Neuronal stem cell (in vitro differentiated cells): ENCODE results near the gene PALMD.

Experiments
- DNase-seq: peaks from one replicate; pipeline ENCODE4 v3.0.0-alpha.2; 2013; ENCODE audit warnings: low spot score
- H2AFZ ChIP-seq: one replicate; pipeline ENCODE4 v1.6.1; 2013; ENCODE audit warnings: mild to moderate bottlenecking, low read length, inconsistent platforms
- H2AK5ac ChIP-seq: 2 replicates; pipeline ENCODE4 v1.6.1; 2013; ENCODE audit warnings: low read depth, mild to moderate bottlenecking, inconsistent platforms, low read length, moderate library complexity, mixed read lengths
- H2BK120ac ChIP-seq: 2 replicates; pipeline ENCODE4 v1.6.1; 2013; ENCODE audit warnings: low read depth, mild to moderate bottlenecking, inconsistent platforms, low read length, moderate library complexity, mixed read lengths
- H2BK12ac ChIP-seq: one replicate; pipeline ENCODE4 v1.6.1; 2013; ENCODE audit warnings: low read length, inconsistent platforms
- H2BK15ac ChIP-seq: 2 replicates; pipeline ENCODE4 v1.6.1; 2013; ENCODE audit warnings: mild to moderate bottlenecking, low read length, inconsistent platforms, mixed read lengths
- H2BK5ac ChIP-seq: one replicate; pipeline ENCODE4 v1.6.1; 2013; ENCODE audit warnings: inconsistent platforms, mild to moderate bottlenecking, low read length, moderate library complexity
- H3K14ac ChIP-seq: one replicate; pipeline ENCODE4 v1.6.1; 2013; ENCODE audit warnings: low read length, inconsistent platforms
- H3K18ac ChIP-seq: 2 replicates; pipeline ENCODE4 v1.6.1; 2013; ENCODE audit warnings: low read length, inconsistent platforms
- H3K23ac ChIP-seq: 2 replicates; pipeline ENCODE4 v1.6.1; 2013; ENCODE audit warnings: low read depth, mild to moderate bottlenecking, mixed read lengths, low read length, inconsistent platforms; ENCODE audit not compliant: poor library complexity
- H3K27ac ChIP-seq: replicated peaks from 3 replicates; pipeline ENCODE4 v1.5.1; 2013; ENCODE audit warnings: low read length, inconsistent platforms
- H3K27me3 ChIP-seq, 3 experiments: 2 replicates each; pipeline ENCODE4 v1.6.1; 2013; ENCODE audit warnings: low read length in 3 of 3, mild to moderate bottlenecking in 2 of 3, inconsistent platforms in 1 of 3, low read depth in 1 of 3, mixed read lengths in 1 of 3, moderate library complexity in 1 of 3; ENCODE audit not compliant: control insufficient read depth in 3 of 3, insufficient read depth in 3 of 3
- H3K36me3 ChIP-seq, 2 donors: replicated peaks in 1 of 2; 2 replicates each; pipeline ENCODE4 v1.6.1; 2013; ENCODE audit warnings: low read length in 2 of 2; ENCODE audit not compliant: control insufficient read depth in 2 of 2, insufficient read depth in 2 of 2
- H3K4ac ChIP-seq: 2 replicates; pipeline ENCODE4 v1.6.1; 2013; ENCODE audit warnings: inconsistent platforms, mild to moderate bottlenecking, low read length, moderate library complexity
- H3K4me1 ChIP-seq, 2 donors: 1 replicate in 1 of 2; 2 replicates in 1 of 2; pipeline ENCODE4 v1.6.1; 2013; ENCODE audit warnings: low read length in 2 of 2, low read depth in 1 of 2; ENCODE audit not compliant: control insufficient read depth in 2 of 2, insufficient read depth in 1 of 2
- H3K4me2 ChIP-seq: one replicate; pipeline ENCODE4 v1.6.1; 2013; ENCODE audit warnings: mild to moderate bottlenecking, low read length, inconsistent platforms; ENCODE audit not compliant: insufficient read depth, poor library complexity, severe bottlenecking
- H3K4me3 ChIP-seq, 2 donors: 2 replicates each; pipeline ENCODE4 v1.5.1; 2013; ENCODE audit warnings: low read length in 2 of 2, mild to moderate bottlenecking in 2 of 2, inconsistent platforms in 1 of 2, moderate library complexity in 1 of 2
- H3K79me1 ChIP-seq: one replicate; pipeline ENCODE4 v1.6.1; 2013; ENCODE audit warnings: low read depth, mild to moderate bottlenecking, inconsistent platforms, low read length, moderate library complexity
- H3K9ac ChIP-seq: one replicate; pipeline ENCODE4 v1.6.1; 2013; ENCODE audit warnings: mild to moderate bottlenecking, low read depth, low read length, inconsistent platforms; ENCODE audit not compliant: poor library complexity
- H3K9me3 ChIP-seq, 2 donors: replicated peaks in 1 of 2; 2 replicates each; pipeline versions ENCODE3 to v1.6.1; 2013; ENCODE audit warnings: low read length in 2 of 2, mild to moderate bottlenecking in 2 of 2, inconsistent platforms in 1 of 2, low read depth in 1 of 2, mixed read lengths in 1 of 2, moderate library complexity in 1 of 2; ENCODE audit not compliant: control insufficient read depth in 2 of 2, insufficient read depth in 1 of 2
- H4K8ac ChIP-seq: one replicate; pipeline ENCODE4 v1.6.1; 2013; ENCODE audit warnings: low read depth, mild to moderate bottlenecking, inconsistent platforms, low read length, moderate library complexity
- H4K91ac ChIP-seq: one replicate; pipeline ENCODE4 v1.6.1; 2013; ENCODE audit warnings: low read length, low read depth, mild to moderate bottlenecking, inconsistent platforms; ENCODE audit not compliant: poor library complexity
- WGBS, 2 donors: extraction: QIAGEN DNeasy Blood & Tissue Kit; methylation state at CpG; one replicate each; pipeline ENCODE4 v1.1.7; 2013; ENCODE audit warnings: missing lambda C conversion rate in 2 of 2, mixed read lengths in 1 of 2; ENCODE audit not compliant: insufficient read length in 2 of 2, insufficient replicate concordance in 1 of 2; ENCODE audit errors: extremely low coverage in 2 of 2; 5-methylcytosine and 5-hydroxymethylcytosine counted together

Gene PALMD

GRCh38 chr1:99726407-99726806, 80.5 kb downstream of the PALMD start:
- no peak overlapping the region for H3K18ac ChIP-seq
- H3K4me2 ChIP-seq, result no peak overlapping the region
- H3K4me3 ChIP-seq, result no peak overlapping the region
- H2AK5ac ChIP-seq, result no peak overlapping the region
- DNase-seq, result no peak
- H2BK12ac ChIP-seq, result no peak overlapping the region
- no peak overlapping the region for H2AFZ ChIP-seq
- peaks cover 3 to 11% of the 10 kb centered on the region in 2 donors for H3K4me1 ChIP-seq
- H4K91ac ChIP-seq, result no peak overlapping the region
- H2BK120ac ChIP-seq, result no peak overlapping the region
- H3K9ac ChIP-seq, result no peak overlapping the region
- H3K4ac ChIP-seq, result no peak overlapping the region
- H3K9me3 ChIP-seq, result no peaks in the 10 kb centered on the region
- no peak overlapping the region for H3K27ac ChIP-seq
- H3K79me1 ChIP-seq, result no peaks in the 10 kb centered on the region
- no peak overlapping the region for H4K8ac ChIP-seq
- no peak overlapping the region for H2BK5ac ChIP-seq
- H3K36me3 ChIP-seq, result peaks cover 0 to 3% of the 10 kb centered on the region in 2 donors
- H3K14ac ChIP-seq, result no peak overlapping the region
- H3K23ac ChIP-seq, result no peak overlapping the region
- H2BK15ac ChIP-seq, result no peak overlapping the region
- no peaks in the 10 kb centered on the region for H3K27me3 ChIP-seq
- WGBS, 2 donors, result no CpG with 5 or more reads among the region's 1 CpG

GRCh38 chr1:99726818-99727217, 80.9 kb downstream of the PALMD start:
- Histone ChIP-seq H4K91ac (no peak overlapping the region), H3K27ac (no peak overlapping the region), H3K23ac (no peak overlapping the region), H3K9ac (no peak overlapping the region), H3K18ac (no peak overlapping the region), H3K9me3 (no peaks in the 10 kb centered on the region), H3K4ac (no peak overlapping the region), H3K36me3 (peaks cover 0 to 3% of the 10 kb centered on the region in 2 donors), H3K4me3 (no peak overlapping the region), H3K4me1 (peaks cover 3 to 11% of the 10 kb centered on the region in 2 donors), H3K79me1 (no peaks in the 10 kb centered on the region), H2BK5ac (no peak overlapping the region), H2BK120ac (no peak overlapping the region), H2BK15ac (no peak overlapping the region), H2BK12ac (no peak overlapping the region), H3K27me3 (no peaks in the 10 kb centered on the region), H3K4me2 (no peak overlapping the region), H2AFZ (no peak overlapping the region), H3K14ac (no peak overlapping the region), H2AK5ac (no peak overlapping the region), H4K8ac (no peak overlapping the region)
- no CpG with 5 or more reads among the region's 2 CpGs for WGBS, 2 donors
- no peak for DNase-seq

GRCh38 chr1:99727575-99728185, 81.8 kb downstream of the PALMD start:
- H3K14ac ChIP-seq, result no peak overlapping the region
- no peak overlapping the region for H2AFZ ChIP-seq
- H3K79me1 ChIP-seq, result no peaks in the 10 kb centered on the region
- no peak overlapping the region for H2BK12ac ChIP-seq
- no peak overlapping the region for H3K27ac ChIP-seq
- no peak for DNase-seq
- no peak overlapping the region for H4K8ac ChIP-seq
- no peak overlapping the region for H2BK15ac ChIP-seq
- H3K9me3 ChIP-seq, result no peaks in the 10 kb centered on the region
- H3K4ac ChIP-seq, result no peak overlapping the region
- H2AK5ac ChIP-seq, result no peak overlapping the region
- no peak overlapping the region for H3K4me3 ChIP-seq
- no peak overlapping the region for H2BK5ac ChIP-seq
- no peak overlapping the region for H2BK120ac ChIP-seq
- no peak overlapping the region for H3K18ac ChIP-seq
- no peak overlapping the region for H3K4me2 ChIP-seq
- H3K4me1 ChIP-seq, result peaks cover 3 to 11% of the 10 kb centered on the region in 2 donors
- H3K27me3 ChIP-seq, result no peaks in the 10 kb centered on the region
- no CpG with 5 or more reads among the region's 4 CpGs for WGBS, 2 donors
- no peak overlapping the region for H4K91ac ChIP-seq
- no peak overlapping the region for H3K9ac ChIP-seq
- peaks cover 0 to 3% of the 10 kb centered on the region in 2 donors for H3K36me3 ChIP-seq
- no peak overlapping the region for H3K23ac ChIP-seq

- Histone ChIP-seq H2BK120ac (no peak overlapping the region), H3K36me3 (peaks cover 0 to 3% of the 10 kb centered on the region in 2 donors), H4K8ac (no peak overlapping the region), H4K91ac (no peak overlapping the region), H3K9ac (no peak overlapping the region), H3K27me3 (no peaks in the 10 kb centered on the region), H3K79me1 (no peaks in the 10 kb centered on the region), H3K4me3 (no peak overlapping the region), H3K14ac (no peak overlapping the region), H3K4me2 (no peak overlapping the region), H2AK5ac (no peak overlapping the region), H3K4ac (no peak overlapping the region), H3K27ac (no peak overlapping the region), H2AFZ (no peak overlapping the region), H3K4me1 (peaks cover 3 to 11% of the 10 kb centered on the region in 2 donors), H2BK15ac (no peak overlapping the region), H2BK12ac (no peak overlapping the region), H3K18ac (no peak overlapping the region), H2BK5ac (no peak overlapping the region), H3K23ac (no peak overlapping the region), H3K9me3 (no peaks in the 10 kb centered on the region)
- no peak for DNase-seq
- whole genome bisulfite sequencing, 2 donors, result no CpG with 5 or more reads among the region's 4 CpGs
These were observed 82.8 kb downstream of the PALMD start for GRCh38 chr1:99728494-99729235.
